KOPT-K1 (cell line): ENCODE data around the gene PLAAT5.

Source experiments
- H3K27ac ChIP-seq: fragments of 200-600 bp; sonication (generic); 2 replicates; pipeline ENCODE4 v1.5.1; 2016; ENCODE audit warnings: antibody characterized with exemption, mild to moderate bottlenecking, low read depth, low read length; ENCODE audit not compliant: poor library complexity, severe bottlenecking
- H3K36me3 ChIP-seq: fragments of 200-600 bp; sonication (generic); 2 replicates; pipeline ENCODE4 v1.5.1; 2017; ENCODE audit warnings: antibody characterized with exemption, mild to moderate bottlenecking, low read length, moderate library complexity; ENCODE audit not compliant: insufficient read depth
- H3K9me3 ChIP-seq: fragments of 200-600 bp; sonication (generic); 2 replicates; pipeline ENCODE4 v1.5.1; 2017; ENCODE audit warnings: antibody characterized with exemption, low read length, mild to moderate bottlenecking; ENCODE audit not compliant: insufficient read depth, poor library complexity, severe bottlenecking

The PLAAT5 gene

GRCh38 chr11:63527667-63528066 is 36.7 kb upstream of the PLAAT5 start:
- no peak overlapping the region for H3K27ac ChIP-seq
- H3K9me3 ChIP-seq, result peaks cover 12% of the 10 kb centered on the region
- no peaks in the 10 kb centered on the region for H3K36me3 ChIP-seq

GRCh38 chr11:63523151-63523550 is 32.2 kb upstream of the PLAAT5 start:
- H3K27ac ChIP-seq, result no peak overlapping the region
- H3K36me3 ChIP-seq, result no peaks in the 10 kb centered on the region
- peaks cover 12% of the 10 kb centered on the region for H3K9me3 ChIP-seq

GRCh38 chr11:63521896-63522295 is 30.9 kb upstream of the PLAAT5 start:
- H3K27ac ChIP-seq, result no peak overlapping the region
- H3K36me3 ChIP-seq, result no peaks in the 10 kb centered on the region

GRCh38 chr11:63520606-63521170 is 29.7 kb upstream of the PLAAT5 start:
- Histone ChIP-seq H3K9me3 (peaks cover 12% of the 10 kb centered on the region), H3K36me3 (no peaks in the 10 kb centered on the region), H3K27ac (no peak overlapping the region)

More at GRCh38 chr11:63521896-63522295, 30.9 kb upstream of the PLAAT5 start:
- H3K9me3 ChIP-seq, result peaks cover 12% of the 10 kb centered on the region

DNA sequence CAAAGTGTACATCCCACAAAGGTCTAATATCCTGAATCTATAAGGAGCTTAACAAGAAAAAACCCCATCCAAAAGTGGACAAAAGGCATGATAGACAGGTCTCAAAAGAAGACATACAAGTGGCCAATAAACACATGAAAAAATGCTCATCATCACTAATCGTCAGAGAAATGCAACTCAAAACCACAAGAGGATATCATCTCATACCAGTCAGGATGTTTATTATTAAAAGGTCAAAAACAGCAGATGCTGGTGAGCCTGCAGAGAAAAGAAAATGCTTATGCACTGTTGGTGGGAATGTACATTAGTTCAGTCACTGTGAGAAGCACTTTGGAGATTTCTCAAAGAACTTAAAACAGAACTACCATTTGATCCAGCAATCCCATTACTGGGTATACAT is 27.6 kb upstream of the PLAAT5 start:
- Histone ChIP-seq H3K36me3 (no peaks in the 10 kb centered on the region), H3K27ac (no peak overlapping the region), H3K9me3 (peaks cover under 1% of the 10 kb centered on the region)

GRCh38 chr11:63517156-63517555 is 26.2 kb upstream of the PLAAT5 start:
- Histone ChIP-seq H3K27ac (no peak overlapping the region), H3K36me3 (no peaks in the 10 kb centered on the region), H3K9me3 (no peaks in the 10 kb centered on the region)

DNA sequence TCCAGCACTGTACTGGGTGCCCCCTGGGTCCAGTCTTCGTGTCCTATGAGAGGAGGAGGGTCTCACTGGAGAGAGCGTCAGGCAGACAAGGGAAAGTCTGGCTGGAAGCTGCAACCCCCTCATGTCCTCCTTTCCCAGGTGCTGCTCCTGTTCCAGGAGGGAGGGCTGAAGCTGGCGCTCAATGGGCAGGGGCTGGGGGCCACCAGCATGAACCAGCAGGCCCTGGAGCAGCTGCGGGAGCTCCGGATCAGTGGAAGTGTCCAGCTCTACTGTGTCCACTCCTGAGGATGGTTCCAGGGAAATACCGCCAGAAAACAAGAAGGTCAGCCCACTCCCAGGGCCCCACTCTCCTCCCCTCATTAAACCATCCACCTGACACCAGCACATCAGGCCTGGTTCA is 25.1 kb upstream of the PLAAT5 start:
- Histone ChIP-seq H3K27ac (no peak overlapping the region), H3K9me3 (no peaks in the 10 kb centered on the region), H3K36me3 (no peaks in the 10 kb centered on the region)

GRCh38 chr11:63512816-63513215 is 21.8 kb upstream of the PLAAT5 start:
- Histone ChIP-seq H3K27ac (no peak overlapping the region), H3K36me3 (no peaks in the 10 kb centered on the region), H3K9me3 (no peaks in the 10 kb centered on the region)

GRCh38 chr11:63511048-63511748 is 20.2 kb upstream of the PLAAT5 start:
- Histone ChIP-seq H3K36me3 (no peaks in the 10 kb centered on the region), H3K9me3 (no peaks in the 10 kb centered on the region), H3K27ac (no peak overlapping the region)

DNA sequence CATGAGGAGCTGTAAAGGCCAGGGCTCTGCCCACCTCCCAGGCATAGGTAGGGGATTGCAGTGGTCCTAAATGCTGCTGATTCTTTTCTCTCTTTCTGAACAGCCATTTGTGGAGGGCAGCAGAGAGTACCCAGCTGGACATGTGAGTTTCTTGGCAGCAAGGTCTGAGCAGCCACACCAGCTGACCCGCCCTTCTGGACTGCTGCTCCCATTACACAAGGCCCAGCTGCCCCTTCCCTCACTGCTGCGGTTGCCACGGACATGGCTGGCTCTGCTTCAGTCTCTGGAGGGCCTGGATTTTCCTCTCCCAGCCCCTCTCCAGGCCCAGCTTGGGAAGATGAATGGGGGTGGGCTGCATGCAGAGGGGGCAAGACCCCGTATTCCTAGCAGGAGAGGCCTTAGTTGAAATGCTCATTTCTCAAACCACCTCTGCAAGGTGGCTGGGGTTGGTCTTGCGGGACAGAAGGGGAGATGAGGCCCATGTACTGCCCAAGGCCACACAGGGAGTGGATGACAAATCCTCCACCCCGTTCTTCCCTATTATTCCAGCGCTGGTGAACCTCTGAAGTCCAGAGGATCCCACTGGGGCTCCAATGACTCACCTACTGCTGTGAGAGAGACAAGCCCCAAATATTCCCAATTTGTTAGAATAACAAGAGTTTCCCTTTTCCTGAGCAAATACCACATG is 19.5 kb upstream of the PLAAT5 start:
- Histone ChIP-seq H3K27ac (no peak overlapping the region), H3K36me3 (no peaks in the 10 kb centered on the region), H3K9me3 (no peaks in the 10 kb centered on the region)

GRCh38 chr11:63508745-63509144 is 17.8 kb upstream of the PLAAT5 start:
- Histone ChIP-seq H3K36me3 (no peaks in the 10 kb centered on the region), H3K9me3 (no peaks in the 10 kb centered on the region), H3K27ac (no peak overlapping the region)

GRCh38 chr11:63508009-63508408 is 17.0 kb upstream of the PLAAT5 start:
- H3K9me3 ChIP-seq, result no peaks in the 10 kb centered on the region
- no peak overlapping the region for H3K27ac ChIP-seq

GRCh38 chr11:63507511-63507910 is 16.5 kb upstream of the PLAAT5 start:
- no peak overlapping the region for H3K27ac ChIP-seq
- no peaks in the 10 kb centered on the region for H3K9me3 ChIP-seq
- no peaks in the 10 kb centered on the region for H3K36me3 ChIP-seq

More at GRCh38 chr11:63508009-63508408, 17.0 kb upstream of the PLAAT5 start:
- H3K36me3 ChIP-seq, result no peaks in the 10 kb centered on the region

- Histone ChIP-seq H3K36me3 (no peaks in the 10 kb centered on the region), H3K9me3 (no peaks in the 10 kb centered on the region), H3K27ac (no peak overlapping the region)
These were observed 15.9 kb upstream of the PLAAT5 start for GRCh38 chr11:63506876-63507275.

DNA sequence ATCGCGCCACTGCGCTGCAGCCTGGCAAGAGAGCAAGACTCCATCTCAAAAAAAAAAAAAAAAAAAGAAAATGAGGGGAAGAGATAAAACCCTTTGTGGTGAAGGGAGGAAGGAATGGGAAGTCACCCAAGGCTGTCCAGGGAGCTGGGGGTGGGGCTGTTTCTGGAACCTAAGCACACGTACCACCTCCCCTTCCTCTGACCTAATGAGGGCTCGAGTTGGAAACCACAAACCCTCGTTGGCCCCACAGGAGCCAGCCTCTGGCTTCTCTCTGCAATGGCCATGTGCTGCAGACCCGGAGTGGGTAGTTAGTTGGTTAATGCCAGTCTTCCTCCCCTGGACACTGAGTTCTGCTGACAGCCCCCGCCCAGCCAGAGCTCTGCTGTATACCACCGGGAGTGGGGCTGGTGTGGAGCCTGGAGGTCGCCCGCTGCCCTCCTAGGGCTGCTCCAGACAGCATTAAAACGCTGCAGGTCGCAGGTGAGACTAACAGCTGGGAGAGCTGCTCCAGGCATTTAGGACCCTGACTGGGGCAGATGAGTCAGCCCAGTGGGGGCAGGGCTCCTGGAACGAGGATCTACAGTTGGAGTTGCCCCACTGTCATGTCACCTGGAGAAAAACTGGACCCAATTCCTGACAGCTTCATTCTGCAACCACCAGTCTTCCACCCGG is 15.0 kb upstream of the PLAAT5 start, which contains the start of gene LGALS12:
LGALS12 (plus strand) TSS at position 228 of the 672 bp plus-strand sequence; CDS start at position 603, 375 bp downstream.
- no peaks in the 10 kb centered on the region for H3K9me3 ChIP-seq
- H3K36me3 ChIP-seq, result no peaks in the 10 kb centered on the region
- no peak within 1 kb of the TSS for H3K27ac ChIP-seq
